Measurements from ENCODE around the gene GFI1. TPM values are rescaled to one million over a fixed set of nuclear protein-coding genes. Genes with fewer than 3 reads are reported as not detected.

Gene GFI1
- total RNA-seq, 4 donors from 2014 or later, result 4.5 to 15.7 (median 9.2) TPM

DNA sequence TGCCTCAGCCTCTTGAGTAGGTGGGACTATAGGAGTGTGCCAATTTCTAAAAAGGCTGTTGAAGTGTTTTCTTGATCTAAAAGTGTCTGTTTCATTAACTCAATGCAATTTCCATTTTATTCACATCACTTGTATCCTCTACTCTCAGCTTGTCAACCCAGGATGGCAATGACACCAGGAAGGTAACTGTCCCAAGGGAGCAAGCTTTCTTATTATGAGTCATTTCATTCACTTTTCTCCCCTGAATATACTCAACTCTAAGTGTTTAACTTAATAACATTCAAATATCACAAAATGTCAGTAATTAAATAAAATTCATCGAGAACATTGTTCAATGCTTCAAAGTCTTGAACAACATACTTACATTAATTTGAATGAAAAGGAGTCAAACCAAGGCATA, 22.9 kb upstream of the GFI1 start:
- no peak for DNase-seq
- intact Hi-C loops (cut with DNase I; ENCODE audit: low total_unique reads) (no loop called here), in situ Hi-C loops (cut with MboI; ENCODE audit: low pct_ligation_motif_present in 1 of 4, low pct_unique_long_range_greater_than_20kb in 1 of 4, low sequenced_read_pairs in 3 of 4) (no loop called here)
- Histone ChIP-seq H3K36me3 (peaks cover 0 to 6% (median 0%) of the 10 kb centered on the region in 4 donors), H3K9me3 (no peaks in the 10 kb centered on the region), H3K27ac (no peak overlapping the region), H3K4me3 (no peak overlapping the region), H3K27me3 (no peaks in the 10 kb centered on the region), H3K4me1 (no peaks in the 10 kb centered on the region)
- 90 to 100% methylated on average over 1 of the region's 1 CpG for WGBS, 2 donors (ENCODE audit: low coverage in 1 of 2)
- TF ChIP-seq EP300 (IDR thresholded peaks at IDR 0.05; ENCODE audit: low read depth) (no peak), POLR2AphosphoS5 (IDR thresholded peaks at IDR 0.05) (no peak), POLR2A (IDR thresholded peaks at IDR 0.05) (no peak)
- TF ChIP-seq, protein P1, sequence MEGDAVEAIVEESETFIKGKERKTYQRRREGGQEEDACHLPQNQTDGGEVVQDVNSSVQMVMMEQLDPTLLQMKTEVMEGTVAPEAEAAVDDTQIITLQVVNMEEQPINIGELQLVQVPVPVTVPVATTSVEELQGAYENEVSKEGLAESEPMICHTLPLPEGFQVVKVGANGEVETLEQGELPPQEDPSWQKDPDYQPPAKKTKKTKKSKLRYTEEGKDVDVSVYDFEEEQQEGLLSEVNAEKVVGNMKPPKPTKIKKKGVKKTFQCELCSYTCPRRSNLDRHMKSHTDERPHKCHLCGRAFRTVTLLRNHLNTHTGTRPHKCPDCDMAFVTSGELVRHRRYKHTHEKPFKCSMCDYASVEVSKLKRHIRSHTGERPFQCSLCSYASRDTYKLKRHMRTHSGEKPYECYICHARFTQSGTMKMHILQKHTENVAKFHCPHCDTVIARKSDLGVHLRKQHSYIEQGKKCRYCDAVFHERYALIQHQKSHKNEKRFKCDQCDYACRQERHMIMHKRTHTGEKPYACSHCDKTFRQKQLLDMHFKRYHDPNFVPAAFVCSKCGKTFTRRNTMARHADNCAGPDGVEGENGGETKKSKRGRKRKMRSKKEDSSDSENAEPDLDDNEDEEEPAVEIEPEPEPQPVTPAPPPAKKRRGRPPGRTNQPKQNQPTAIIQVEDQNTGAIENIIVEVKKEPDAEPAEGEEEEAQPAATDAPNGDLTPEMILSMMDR (IDR thresholded peaks at IDR 0.05), result no peak

DNA sequence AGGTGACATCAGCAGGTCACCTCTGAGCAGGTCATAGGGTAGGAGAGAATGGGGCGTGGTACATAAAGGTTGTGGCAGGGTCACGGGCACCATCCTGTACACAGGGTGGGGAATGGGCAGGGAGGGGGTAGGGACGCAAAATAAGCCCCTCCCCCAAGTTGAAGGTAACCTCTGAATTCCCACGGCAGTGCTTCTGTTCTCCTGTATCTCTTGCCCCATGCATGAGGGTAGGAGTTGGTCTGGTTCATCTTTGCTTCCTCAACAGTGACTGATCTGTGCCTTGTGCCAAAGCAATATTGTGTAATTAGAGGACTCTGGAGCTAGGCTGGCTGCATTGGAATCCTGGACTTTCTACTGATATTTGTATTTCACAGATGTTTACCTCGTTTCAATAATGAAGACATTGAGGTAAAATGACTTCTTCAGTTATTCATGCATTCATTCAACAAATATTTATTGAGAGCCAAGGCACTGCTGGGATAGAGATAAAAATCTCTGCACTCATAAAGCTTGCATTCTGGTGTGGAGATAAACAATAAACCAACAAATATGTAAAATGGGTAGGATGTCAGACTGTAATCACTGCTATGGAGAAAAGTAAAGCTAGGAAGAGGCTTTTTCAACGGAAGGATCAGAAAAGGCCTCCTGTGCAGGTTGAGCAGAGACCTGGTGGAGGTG, 18.4 kb upstream of the GFI1 start:
- no peaks in the 10 kb centered on the region for H3K27me3 ChIP-seq
- TF ChIP-seq, protein P1 (IDR thresholded peaks at IDR 0.05), result no peak
- no peak for TF ChIP-seq POLR2A (IDR thresholded peaks at IDR 0.05)
- 58 to 65% methylated on average over 2 to 6 of the region's 6 CpGs for WGBS, 2 donors (ENCODE audit: low coverage in 1 of 2)
- H3K4me1 ChIP-seq, result no peaks in the 10 kb centered on the region
- H3K4me3 ChIP-seq, result no peak overlapping the region
- intact Hi-C loops (cut with DNase I; ENCODE audit: low total_unique reads) (no loop called here), in situ Hi-C loops (cut with MboI; ENCODE audit: low pct_ligation_motif_present in 1 of 4, low pct_unique_long_range_greater_than_20kb in 1 of 4, low sequenced_read_pairs in 3 of 4) (no loop called here)
- H3K36me3 ChIP-seq, result no peaks in the 10 kb centered on the region
- no peak for DNase-seq
- H3K9me3 ChIP-seq, result no peaks in the 10 kb centered on the region
- no peak overlapping the region for H3K27ac ChIP-seq

DNA sequence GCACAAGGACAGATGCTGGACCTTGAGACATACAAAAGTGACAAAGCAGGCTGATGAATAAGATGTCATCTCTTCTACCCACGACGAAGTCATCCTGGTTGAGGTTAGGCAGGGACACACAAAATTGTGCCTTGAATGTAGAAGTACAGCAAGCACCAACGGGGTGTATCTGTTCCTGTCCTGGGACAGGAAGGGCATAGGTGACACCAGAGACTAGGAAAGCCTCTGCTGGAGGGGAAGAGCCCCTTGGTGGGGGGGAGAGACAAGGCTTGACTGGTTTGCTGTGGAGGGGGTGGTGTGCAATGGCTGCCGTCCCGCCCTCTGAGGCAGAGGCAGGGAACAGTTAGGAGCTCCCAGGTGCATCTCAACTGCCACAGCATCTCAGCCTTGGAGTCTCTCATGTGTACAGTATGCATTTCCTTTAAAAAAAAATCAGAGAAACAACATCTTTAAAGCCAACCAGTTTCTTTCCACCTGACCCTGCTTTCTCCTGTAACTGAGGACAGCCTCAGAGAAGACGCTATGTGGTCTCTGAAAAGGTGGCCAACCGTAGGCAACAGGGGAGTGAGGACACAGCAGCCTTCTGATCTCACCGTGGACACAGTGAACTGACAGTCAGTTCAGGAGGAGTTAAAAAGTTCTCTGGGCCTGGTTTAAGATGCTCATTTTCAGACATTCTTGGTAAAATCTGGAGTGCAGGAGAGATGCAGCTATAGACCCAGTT, 17.7 kb upstream of the GFI1 start:
- intact Hi-C loops (cut with DNase I; ENCODE audit: low total_unique reads), result loop anchor here (5.0 kb wide), 1 partner anchor 1897 kb away; no protein-coding TSS in a partner anchor
- WGBS, 2 donors (ENCODE audit: low coverage in 1 of 2), result 67 to 79% methylated on average over 1 to 8 of the region's 8 CpGs

DNA sequence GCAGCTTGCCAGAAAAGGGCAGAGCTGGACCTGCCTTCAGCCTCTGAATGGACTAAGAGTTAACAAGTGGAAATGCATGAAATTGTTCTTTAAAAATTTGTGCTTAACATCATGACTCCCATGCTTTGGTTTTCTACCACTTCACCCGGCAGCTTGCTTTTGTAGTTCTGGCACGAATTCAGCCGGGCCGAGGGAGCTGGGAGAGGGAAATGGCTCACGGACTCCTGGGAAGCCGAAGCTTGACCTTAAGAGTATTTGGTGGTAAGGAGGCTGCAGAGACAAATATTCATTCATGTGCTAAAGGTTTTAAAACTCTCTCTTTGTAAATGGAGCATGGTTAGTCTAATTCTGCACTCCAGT, 17.2 kb upstream of the GFI1 start:
- H3K4me1 ChIP-seq, result no peaks in the 10 kb centered on the region
- no peak overlapping the region for H3K4me3 ChIP-seq
- no peaks in the 10 kb centered on the region for H3K27me3 ChIP-seq
- H3K36me3 ChIP-seq, result no peaks in the 10 kb centered on the region
- intact Hi-C loops (cut with DNase I; ENCODE audit: low total_unique reads) (loop anchor here (5.0 kb wide), 1 partner anchor 1897 kb away; no protein-coding TSS in a partner anchor), in situ Hi-C loops (cut with MboI; ENCODE audit: low pct_ligation_motif_present in 1 of 4, low pct_unique_long_range_greater_than_20kb in 1 of 4, low sequenced_read_pairs in 3 of 4) (no loop called here)
- 93% methylated on average over 6 of the region's 6 CpGs; no CpG with 5 or more reads in 1 of the 2 donors for WGBS, 2 donors (ENCODE audit: low coverage in 1 of 2)
- H3K27ac ChIP-seq, result no peak overlapping the region
- DNase-seq, result no peak
- H3K9me3 ChIP-seq, result no peaks in the 10 kb centered on the region
- TF ChIP-seq, protein P1 (IDR thresholded peaks at IDR 0.05), result no peak
- TF ChIP-seq POLR2AphosphoS5 (IDR thresholded peaks at IDR 0.05) (no peak), POLR2A (IDR thresholded peaks at IDR 0.05) (no peak), EP300 (IDR thresholded peaks at IDR 0.05; ENCODE audit: low read depth) (no peak)

More for the DNA sequence above, 17.7 kb upstream of the GFI1 start:
- in situ Hi-C loops (cut with MboI; ENCODE audit: low pct_ligation_motif_present in 1 of 4, low pct_unique_long_range_greater_than_20kb in 1 of 4, low sequenced_read_pairs in 3 of 4), result no loop called here
- Histone ChIP-seq H3K36me3 (no peaks in the 10 kb centered on the region), H3K9me3 (no peaks in the 10 kb centered on the region), H3K4me1 (no peaks in the 10 kb centered on the region), H3K27ac (no peak overlapping the region), H3K4me3 (no peak overlapping the region), H3K27me3 (no peaks in the 10 kb centered on the region)
- DNase-seq, result no peak
- no peak for TF ChIP-seq POLR2A (IDR thresholded peaks at IDR 0.05)
